Smooth muscle cell (in vitro differentiated cells): ENCODE measurements around the gene RASGEF1C. TPM values are rescaled to one million over a fixed set of nuclear protein-coding genes. Genes with fewer than 3 reads are reported as not detected.

ENCODE experiments used
- DNase-seq: peaks from one replicate; lab custom pipeline; 2025; ENCODE audit not compliant: unreplicated experiment; lab: John Stamatoyannopoulos, UW
- H2AFZ ChIP-seq: fragments of 200-600 bp; sonication (generic); 2 replicates; pipeline ENCODE4 v1.6.0; 2016; ENCODE audit warnings: antibody characterized with exemption, low read depth, mild to moderate bottlenecking
- H3F3A ChIP-seq: fragments of 200-600 bp; sonication (generic); 2 replicates; pipeline ENCODE4 v1.6.0; 2017; ENCODE audit warnings: antibody characterized with exemption, low read depth
- H3K27ac ChIP-seq: fragments of 200-600 bp; sonication (generic); 2 replicates; pipeline ENCODE4 v1.5.1; 2016; ENCODE audit warnings: low read depth, mild to moderate bottlenecking
- H3K27me3 ChIP-seq: fragments of 200-600 bp; sonication (generic); 2 replicates; pipeline ENCODE4 v1.6.1; 2016; ENCODE audit warnings: low read depth, mild to moderate bottlenecking
- H3K36me3 ChIP-seq: fragments of 200-600 bp; sonication (generic); 2 replicates; pipeline ENCODE4 v1.5.1; 2016; ENCODE audit warnings: low read depth
- H3K4me1 ChIP-seq: fragments of 200-600 bp; sonication (generic); 2 replicates; pipeline ENCODE4 v1.5.1; 2016; ENCODE audit warnings: low read depth
- H3K4me2 ChIP-seq: fragments of 200-600 bp; sonication (generic); 2 replicates; pipeline ENCODE4 v1.6.0; 2016; ENCODE audit warnings: mild to moderate bottlenecking
- H3K4me3 ChIP-seq: fragments of 200-600 bp; sonication (generic); 2 replicates; pipeline ENCODE4 v1.5.1; 2016; ENCODE audit warnings: mild to moderate bottlenecking
- H3K79me2 ChIP-seq: fragments of 200-600 bp; sonication (generic); 2 replicates; pipeline ENCODE4 v1.6.0; 2016; ENCODE audit warnings: low read depth, mild to moderate bottlenecking
- H3K9ac ChIP-seq: fragments of 200-600 bp; sonication (generic); 2 replicates; pipeline ENCODE4 v1.6.0; 2016; ENCODE audit warnings: low read depth
- H3K9me3 ChIP-seq: fragments of 200-600 bp; sonication (generic); replicated peaks from 2 replicates; pipeline ENCODE4 v1.5.1; 2016; ENCODE audit warnings: low read depth
- H4K20me1 ChIP-seq: fragments of 200-600 bp; sonication (generic); 2 replicates; pipeline ENCODE4 v1.6.0; 2016; ENCODE audit warnings: low read depth
- CTCF ChIP-seq: fragments of 200-600 bp; sonication (generic); IDR thresholded peaks from 2 replicates; pipeline ENCODE4 v1.5.1; 2017; ENCODE audit warnings: borderline replicate concordance, mild to moderate bottlenecking, antibody characterized with exemption; ENCODE audit not compliant: insufficient read depth, poor library complexity, severe bottlenecking
- WGBS: methylation state at CpG from one replicate; pipeline ENCODE4 v1.1.7; 2016; ENCODE audit warnings: low lambda C conversion rate; 5-methylcytosine and 5-hydroxymethylcytosine counted together
- polyA plus RNA-seq: library from polyadenylated mRNA; unstranded; fragments of >200 nt; fragmentation: Nextera tagmentation; extraction: Ambion mirVana; gene quantifications from 2 replicates; pipeline ENCODE4 v1.2.1, GENCODE V29; 2016
- total RNA-seq: library from RNA; depleted of rRNA; stranded (reverse); fragments of >200 nt; gene quantifications from 2 replicates; pipeline ENCODE4 v1.2.3, GENCODE V29; 2014

RASGEF1C gene
- total and polyA plus RNA-seq, 2 experiments from 2014 or later: 0.14 TPM; not detected in 1

- DNase-seq: no peak
- Histone ChIP-seq H2AFZ (no peak overlapping the region), H3K79me2 (no peaks in the 10 kb centered on the region), H3K9ac (no peak overlapping the region), H4K20me1 (no peaks in the 10 kb centered on the region), H3K27ac (no peak overlapping the region), H3K4me1 (no peaks in the 10 kb centered on the region), H3F3A (no peaks in the 10 kb centered on the region), H3K36me3 (no peaks in the 10 kb centered on the region), H3K4me2 (no peak overlapping the region), H3K9me3 (no peaks in the 10 kb centered on the region), H3K4me3 (no peak overlapping the region), H3K27me3 (peaks cover 10% of the 10 kb centered on the region)
- 67% methylated on average over 25 of the region's 25 CpGs for WGBS
- TF ChIP-seq CTCF: no peak
These were observed 1.4 kb downstream of the RASGEF1C start for GRCh38 chr5:180207593-180207992.

- Histone ChIP-seq H3K27me3 (peaks cover 10% of the 10 kb centered on the region), H3K9ac (no peak overlapping the region), H4K20me1 (no peaks in the 10 kb centered on the region), H3K79me2 (no peaks in the 10 kb centered on the region), H3K9me3 (no peaks in the 10 kb centered on the region), H3K36me3 (no peaks in the 10 kb centered on the region), H3K4me1 (no peaks in the 10 kb centered on the region), H3K27ac (no peak overlapping the region), H3K4me3 (no peak overlapping the region), H3F3A (no peaks in the 10 kb centered on the region), H3K4me2 (no peak overlapping the region), H2AFZ (no peak overlapping the region)
- TF ChIP-seq CTCF: no peak
- no peak for DNase-seq
- 93% methylated on average over 11 of the region's 11 CpGs for WGBS
These were observed 2.0 kb downstream of the RASGEF1C start for GRCh38 chr5:180206993-180207392.

- no peaks in the 10 kb centered on the region for H3K79me2 ChIP-seq
- 72% methylated on average over 1 of the region's 1 CpG for WGBS
These were observed 3.1 kb downstream of the RASGEF1C start for GRCh38 chr5:180205916-180206315.

More at GRCh38 chr5:180205916-180206315, 3.1 kb downstream of the RASGEF1C start:
- Histone ChIP-seq H3K36me3 (no peaks in the 10 kb centered on the region), H3K9ac (no peak overlapping the region), H3K4me1 (no peaks in the 10 kb centered on the region), H3K4me2 (no peak overlapping the region), H3K4me3 (no peak overlapping the region), H3K9me3 (no peaks in the 10 kb centered on the region), H3F3A (no peaks in the 10 kb centered on the region), H3K27ac (no peak overlapping the region), H4K20me1 (no peaks in the 10 kb centered on the region), H3K27me3 (peaks cover 10% of the 10 kb centered on the region), H2AFZ (no peak overlapping the region)
- no peak for DNase-seq
- no peak for TF ChIP-seq CTCF
